ENCODE results near the gene CDK9. TPM values are rescaled to one million over a fixed set of nuclear protein-coding genes. Genes with fewer than 3 reads are reported as not detected.
"Not testable (repeated sequence)": the region's sequence is repeated elsewhere in the genome, so short reads cannot be mapped to it uniquely, and the experiment has no call there.

Gene CDK9
- total and polyA plus RNA-seq, 4 experiments from 2014 or later: 35.4 to 138 (median 95.2) TPM

DNA sequence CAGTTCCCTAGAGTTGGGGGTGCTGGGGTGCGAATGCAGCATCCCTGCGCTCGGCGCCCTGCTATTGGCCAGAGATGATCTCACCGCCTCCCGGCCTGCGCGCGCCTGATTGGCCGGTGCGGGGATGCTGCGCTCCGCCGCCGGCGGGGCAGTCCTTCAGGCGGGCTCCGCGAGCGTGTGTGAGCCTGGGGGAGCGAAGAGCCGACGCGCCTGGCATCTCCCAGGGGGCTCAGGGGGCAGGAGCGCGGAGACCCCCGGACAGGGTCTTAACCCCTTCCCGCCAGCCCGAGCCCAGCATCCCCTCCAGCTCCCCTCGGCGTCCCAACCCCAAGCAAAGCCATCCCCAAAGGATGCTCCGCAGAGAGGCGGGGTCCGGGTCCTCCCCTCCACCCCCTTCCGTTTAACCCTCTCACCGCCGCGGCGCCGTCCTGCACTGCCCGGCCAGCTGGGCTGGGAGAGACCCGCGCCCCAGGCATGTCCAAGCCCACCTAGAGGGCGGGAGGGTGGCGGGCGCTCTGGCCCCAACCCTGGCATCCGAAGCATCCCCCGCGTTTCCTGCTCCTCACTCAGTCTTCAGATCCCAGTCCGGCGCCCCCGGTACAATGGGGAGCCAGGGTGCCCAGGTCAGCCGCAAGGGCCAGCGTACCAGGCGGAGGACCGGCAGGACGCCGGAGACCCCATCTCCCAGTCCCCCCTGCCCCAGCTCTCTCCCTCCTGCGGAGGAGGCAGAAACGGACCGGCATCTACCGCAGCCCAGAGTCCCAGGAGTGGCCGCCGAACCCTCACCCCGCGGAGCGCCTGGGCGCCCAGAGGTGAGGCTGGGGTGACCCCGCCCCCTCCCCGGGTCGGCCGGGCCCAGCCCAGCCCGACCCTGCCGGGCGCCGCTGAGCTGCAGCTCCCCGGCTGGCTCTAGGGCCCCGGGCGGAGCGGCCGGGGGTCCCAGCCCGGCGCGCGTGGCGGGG, 31.5 kb upstream of the CDK9 start:
- H3K36me3 Mint-ChIP-seq: peaks cover 15 to 40% of the 10 kb centered on the region in 2 donors
- Histone ChIP-seq H3K36me3 (ENCODE audit: insufficient read depth, low read length) (peaks cover 48% of the 10 kb centered on the region), H3K9me3 (ENCODE audit: control insufficient read depth in 1 of 2, low read length in 2 of 2) (no peaks in the 10 kb centered on the region), H3K4me3 (ENCODE audit: low read length in 2 of 2) (no peak overlapping the region), H3K4me1 (ENCODE audit: insufficient read depth, low read length) (no peaks in the 10 kb centered on the region), H3K27me3 (ENCODE audit: insufficient read depth, low read length) (no peaks in the 10 kb centered on the region), H3K27ac (ENCODE audit: low read depth, low read length) (no peak overlapping the region)
- no peak overlapping the region for H3K4me3 Mint-ChIP-seq
- peaks cover 4 to 12% (median 8%) of the 10 kb centered on the region in 4 donors for H3K4me1 Mint-ChIP-seq
- DNase-seq: no peak
- intact Hi-C loops (cut with micrococcal nuclease): no loop called here
- H3K9me3 Mint-ChIP-seq: no peaks in the 10 kb centered on the region
- H3K27ac Mint-ChIP-seq: no peak overlapping the region
- no peaks in the 10 kb centered on the region for H3K27me3 Mint-ChIP-seq
- POLR2A ChIA-PET (ENCODE audit: partially characterized antibody): interaction anchor here (0.6 to 1.0 kb wide), 3 partner anchors 16 to 1060 kb away, joined by 3 to 4 read pairs (median 3); no protein-coding TSS in a partner anchor
- CTCF ChIA-PET (ENCODE audit: partially characterized antibody): no interaction called here

GRCh38 chr9:127755061-127756060, 30.5 kb upstream of the CDK9 start:
- H3K9me3 Mint-ChIP-seq: no peaks in the 10 kb centered on the region
- peaks cover 13 to 37% of the 10 kb centered on the region in 2 donors for H3K36me3 Mint-ChIP-seq
- Histone ChIP-seq H3K4me1 (ENCODE audit: insufficient read depth, low read length) (no peaks in the 10 kb centered on the region), H3K9me3 (ENCODE audit: control insufficient read depth in 1 of 2, low read length in 2 of 2) (no peaks in the 10 kb centered on the region), H3K4me3 (ENCODE audit: low read length in 2 of 2) (no peak overlapping the region), H3K36me3 (ENCODE audit: insufficient read depth, low read length) (peaks cover 40% of the 10 kb centered on the region), H3K27me3 (ENCODE audit: insufficient read depth, low read length) (no peaks in the 10 kb centered on the region), H3K27ac (ENCODE audit: low read depth, low read length) (no peak overlapping the region)
- no peaks in the 10 kb centered on the region for H3K27me3 Mint-ChIP-seq
- POLR2A ChIA-PET (ENCODE audit: partially characterized antibody): interaction anchor here (0.7 to 1.2 kb wide), 4 partner anchors 8 to 18 kb away, joined by 3 to 4 read pairs (median 3); no protein-coding TSS in a partner anchor
- H3K4me1 Mint-ChIP-seq: peaks cover 4 to 12% (median 8%) of the 10 kb centered on the region in 4 donors
- no peak overlapping the region for H3K4me3 Mint-ChIP-seq
- CTCF ChIA-PET (ENCODE audit: partially characterized antibody): interaction anchor here (1.1 to 1.2 kb wide), 2 partner anchors 10 to 21 kb away, joined by 4 to 7 read pairs; partner anchors contain the start of gene TOR2A
- intact Hi-C loops (cut with micrococcal nuclease): no loop called here
- no peak for DNase-seq
- no peak overlapping the region for H3K27ac Mint-ChIP-seq

GRCh38 chr9:127756233-127756632, 29.6 kb upstream of the CDK9 start:
- H3K36me3 ChIP-seq (ENCODE audit: insufficient read depth, low read length): peaks cover 31% of the 10 kb centered on the region
- H3K4me1 ChIP-seq (ENCODE audit: insufficient read depth, low read length): no peaks in the 10 kb centered on the region
- H3K4me3 Mint-ChIP-seq: no peak overlapping the region
- H3K27ac Mint-ChIP-seq: no peak overlapping the region
- H3K9me3 ChIP-seq (ENCODE audit: control insufficient read depth in 1 of 2, low read length in 2 of 2): no peaks in the 10 kb centered on the region
- peaks cover 9 to 33% of the 10 kb centered on the region in 2 donors for H3K36me3 Mint-ChIP-seq
- ChIA-PET CTCF (ENCODE audit: partially characterized antibody) (interaction anchor here (1.0 to 1.2 kb wide), 3 partner anchors 11 to 165 kb away, joined by 4 to 7 read pairs (median 5); partner anchors contain the start of gene TOR2A), POLR2A (ENCODE audit: partially characterized antibody) (interaction anchor here (0.6 to 1.2 kb wide), 4 partner anchors 9 to 19 kb away, joined by 3 to 7 read pairs (median 3); no protein-coding TSS in a partner anchor)
- no peak overlapping the region for H3K27ac ChIP-seq (ENCODE audit: low read depth, low read length)
- no peaks in the 10 kb centered on the region for H3K27me3 Mint-ChIP-seq
- no peak overlapping the region for H3K4me3 ChIP-seq (ENCODE audit: low read length in 2 of 2)
- intact Hi-C loops (cut with micrococcal nuclease): no loop called here
- H3K4me1 Mint-ChIP-seq: peaks cover 4 to 8% (median 6%) of the 10 kb centered on the region in 4 donors
- no peaks in the 10 kb centered on the region for H3K9me3 Mint-ChIP-seq
- no peaks in the 10 kb centered on the region for H3K27me3 ChIP-seq (ENCODE audit: insufficient read depth, low read length)
- DNase-seq: no peak

DNA sequence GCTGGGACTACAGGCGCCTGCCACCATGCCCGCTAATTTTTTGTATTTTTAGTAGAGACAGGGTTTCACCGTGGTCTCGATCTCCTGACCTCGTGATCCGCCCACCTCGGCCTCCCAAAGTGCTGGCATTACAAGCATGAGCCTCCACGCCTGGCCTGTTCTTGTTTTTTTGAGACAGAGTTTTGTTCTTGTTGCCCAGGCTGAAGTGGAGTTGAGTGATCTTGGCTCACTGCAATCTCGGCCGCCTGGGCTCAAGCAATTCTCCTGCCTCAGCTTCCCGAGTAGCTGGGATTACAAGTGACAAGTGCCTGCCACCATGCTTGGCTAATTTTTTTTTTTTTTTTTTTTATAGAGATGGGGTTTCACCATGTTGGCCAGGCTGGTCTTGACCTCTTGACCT, 29.1 kb upstream of the CDK9 start:
- H3K4me3 Mint-ChIP-seq; H3K9me3 Mint-ChIP-seq; H3K27ac Mint-ChIP-seq; H3K4me3 ChIP-seq (ENCODE audit: low read length in 2 of 2); intact Hi-C loops (cut with micrococcal nuclease); H3K4me1 Mint-ChIP-seq; H3K9me3 ChIP-seq (ENCODE audit: control insufficient read depth in 1 of 2, low read length in 2 of 2); H3K4me1 ChIP-seq (ENCODE audit: insufficient read depth, low read length); H3K27me3 ChIP-seq (ENCODE audit: insufficient read depth, low read length); H3K27me3 Mint-ChIP-seq; H3K27ac ChIP-seq (ENCODE audit: low read depth, low read length); DNase-seq: not testable (repeated sequence)
- H3K36me3 ChIP-seq (ENCODE audit: insufficient read depth, low read length): peaks cover 29% of the 10 kb centered on the region
- ChIA-PET POLR2A (ENCODE audit: partially characterized antibody) (interaction anchor here (0.6 to 1.4 kb wide), 6 partner anchors 9 to 1232 kb away, joined by 3 to 7 read pairs (median 4); partner anchors contain the start of gene CDK9), CTCF (ENCODE audit: partially characterized antibody) (interaction anchor here (1.0 to 1.1 kb wide), 2 partner anchors 14 to 165 kb away, joined by 3 to 5 read pairs; no protein-coding TSS in a partner anchor)
- peaks cover 9 to 28% of the 10 kb centered on the region in 2 donors for H3K36me3 Mint-ChIP-seq

DNA sequence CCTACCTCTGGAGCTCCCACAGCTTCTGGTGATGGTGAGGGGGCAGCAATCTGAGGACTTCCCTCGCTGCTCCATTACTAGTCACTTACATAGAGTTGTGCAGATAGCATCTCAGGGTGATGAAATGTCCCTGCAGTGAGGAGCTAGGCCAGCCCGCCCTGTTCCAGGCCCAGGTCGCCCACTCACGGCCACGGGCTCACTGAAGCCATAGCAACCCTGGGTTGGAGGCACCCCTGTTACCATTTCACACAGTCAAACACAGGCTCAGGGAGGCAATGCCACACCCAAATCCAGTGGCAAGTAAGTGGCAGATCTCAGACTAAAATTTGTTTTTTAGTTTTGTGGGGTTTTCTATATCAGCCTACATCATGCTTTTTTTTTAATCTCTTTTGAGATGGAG, 27.0 kb upstream of the CDK9 start:
- peaks cover 3% of the 10 kb centered on the region for H3K4me1 ChIP-seq (ENCODE audit: insufficient read depth, low read length)
- Mint-ChIP-seq H3K27me3 (no peaks in the 10 kb centered on the region), H3K4me1 (peaks cover 10 to 19% (median 15%) of the 10 kb centered on the region in 4 donors), H3K4me3 (no peak overlapping the region), H3K36me3 (peaks cover 21 to 32% of the 10 kb centered on the region in 2 donors), H3K27ac (peak overlapping the region in 6 of 7 donors; percentile 37 to 81 (median 67)), H3K9me3 (no peaks in the 10 kb centered on the region)
- ChIA-PET CTCF (ENCODE audit: partially characterized antibody) (interaction anchor here (0.5 kb wide), 1 partner anchor 33 kb away, joined by 3 read pairs; no protein-coding TSS in a partner anchor), POLR2A (ENCODE audit: partially characterized antibody) (interaction anchor here (1.7 to 1.8 kb wide), 2 partner anchors 11 to 12 kb away, joined by 3 to 5 read pairs; no protein-coding TSS in a partner anchor)
- no peaks in the 10 kb centered on the region for H3K27me3 ChIP-seq (ENCODE audit: insufficient read depth, low read length)
- H3K4me3 ChIP-seq (ENCODE audit: low read length in 2 of 2): no peak overlapping the region
- H3K9me3 ChIP-seq (ENCODE audit: control insufficient read depth in 1 of 2, low read length in 2 of 2): no peaks in the 10 kb centered on the region
- H3K36me3 ChIP-seq (ENCODE audit: insufficient read depth, low read length): peaks cover 20% of the 10 kb centered on the region
- no peak for DNase-seq
- peak overlapping the region; percentile 20 for H3K27ac ChIP-seq (ENCODE audit: low read depth, low read length)
- intact Hi-C loops (cut with micrococcal nuclease): no loop called here

GRCh38 chr9:127761061-127761460, 24.8 kb upstream of the CDK9 start:
- Histone ChIP-seq H3K27me3 (ENCODE audit: insufficient read depth, low read length) (no peaks in the 10 kb centered on the region), H3K4me1 (ENCODE audit: insufficient read depth, low read length) (peaks cover 23% of the 10 kb centered on the region), H3K36me3 (ENCODE audit: insufficient read depth, low read length) (peaks cover 18% of the 10 kb centered on the region), H3K4me3 (ENCODE audit: low read length in 2 of 2) (no peak overlapping the region), H3K9me3 (ENCODE audit: control insufficient read depth in 1 of 2, low read length in 2 of 2) (no peaks in the 10 kb centered on the region), H3K27ac (ENCODE audit: low read depth, low read length) (no peak overlapping the region)
- no peak overlapping the region for H3K27ac Mint-ChIP-seq
- no peaks in the 10 kb centered on the region for H3K9me3 Mint-ChIP-seq
- peaks cover 23 to 41% (median 31%) of the 10 kb centered on the region in 4 donors for H3K4me1 Mint-ChIP-seq
- POLR2A ChIA-PET (ENCODE audit: partially characterized antibody): interaction anchor here (0.7 to 2.7 kb wide), 3 partner anchors 10 to 46 kb away, joined by 3 to 9 read pairs (median 3); partner anchors contain the start of genes PTRH1 and SH2D3C
- no peaks in the 10 kb centered on the region for H3K27me3 Mint-ChIP-seq
- no peak overlapping the region for H3K4me3 Mint-ChIP-seq
- CTCF ChIA-PET (ENCODE audit: partially characterized antibody): interaction anchor here (1.1 to 1.4 kb wide), 3 partner anchors 22 to 26 kb away, joined by 3 to 4 read pairs (median 4); partner anchors contain the start of gene TOR2A
- no peak for DNase-seq
- intact Hi-C loops (cut with micrococcal nuclease): no loop called here
- peaks cover 29 to 48% of the 10 kb centered on the region in 2 donors for H3K36me3 Mint-ChIP-seq
